Tibial nerve (tissue), 3 donors: ENCODE results near the gene AP2B1.

Experiments
- CTCF ChIP-seq, 5 experiments: fragments of 200-600 bp in 3 of 5; fragments of 450-650 bp in 2 of 5; sonication (generic) in 3 of 5; IDR thresholded peaks; one replicate each; pipeline ENCODE4 v1.5.1; 2016 to 2019; ENCODE audit warnings: antibody characterized with exemption in 5 of 5, mild to moderate bottlenecking in 3 of 5, moderate library complexity in 2 of 5
- POLR2A ChIP-seq, 2 donors: fragments of 450-650 bp; IDR thresholded peaks; one replicate each; pipeline ENCODE4 v1.6.1; 2017; ENCODE audit warnings: antibody characterized with exemption in 2 of 2, mild to moderate bottlenecking in 2 of 2, moderate library complexity in 2 of 2

- TF ChIP-seq CTCF (IDR thresholded peaks at IDR 0.05) (no peak), POLR2A (IDR thresholded peaks at IDR 0.05) (no peak)
Measured at GRCh38 chr17:35774499-35774898, 187.4 kb downstream of the AP2B1 start.
